AG09309 (cell line): Measurements from ENCODE around the gene KRTAP3-3.

Experiments used
- DNase-seq: peaks from one replicate; pipeline ENCODE4 v3.0.0-alpha.2; 2010; ENCODE audit warnings: low read depth
- H3K4me3 ChIP-seq: 2 replicates; pipeline ENCODE4 v1.5.1; 2011; ENCODE audit warnings: mild to moderate bottlenecking, low read depth, low read length, moderate library complexity; ENCODE audit not compliant: control insufficient read depth
- TF ChIP-seq, protein P1 (sequence below): IDR thresholded peaks from 2 replicates; pipeline ENCODE4 v1.5.1; 2011; ENCODE audit warnings: mild to moderate bottlenecking, low read depth, low read length, inconsistent platforms; ENCODE audit not compliant: insufficient read depth, control insufficient read depth; ENCODE audit errors: missing control alignments

Gene KRTAP3-3

GRCh38 chr17:40949418-40949817, 44.5 kb downstream of the KRTAP3-3 start:
- TF ChIP-seq, protein P1, sequence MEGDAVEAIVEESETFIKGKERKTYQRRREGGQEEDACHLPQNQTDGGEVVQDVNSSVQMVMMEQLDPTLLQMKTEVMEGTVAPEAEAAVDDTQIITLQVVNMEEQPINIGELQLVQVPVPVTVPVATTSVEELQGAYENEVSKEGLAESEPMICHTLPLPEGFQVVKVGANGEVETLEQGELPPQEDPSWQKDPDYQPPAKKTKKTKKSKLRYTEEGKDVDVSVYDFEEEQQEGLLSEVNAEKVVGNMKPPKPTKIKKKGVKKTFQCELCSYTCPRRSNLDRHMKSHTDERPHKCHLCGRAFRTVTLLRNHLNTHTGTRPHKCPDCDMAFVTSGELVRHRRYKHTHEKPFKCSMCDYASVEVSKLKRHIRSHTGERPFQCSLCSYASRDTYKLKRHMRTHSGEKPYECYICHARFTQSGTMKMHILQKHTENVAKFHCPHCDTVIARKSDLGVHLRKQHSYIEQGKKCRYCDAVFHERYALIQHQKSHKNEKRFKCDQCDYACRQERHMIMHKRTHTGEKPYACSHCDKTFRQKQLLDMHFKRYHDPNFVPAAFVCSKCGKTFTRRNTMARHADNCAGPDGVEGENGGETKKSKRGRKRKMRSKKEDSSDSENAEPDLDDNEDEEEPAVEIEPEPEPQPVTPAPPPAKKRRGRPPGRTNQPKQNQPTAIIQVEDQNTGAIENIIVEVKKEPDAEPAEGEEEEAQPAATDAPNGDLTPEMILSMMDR, result no peak
- no peak for DNase-seq
- H3K4me3 ChIP-seq, result no peak overlapping the region

DNA sequence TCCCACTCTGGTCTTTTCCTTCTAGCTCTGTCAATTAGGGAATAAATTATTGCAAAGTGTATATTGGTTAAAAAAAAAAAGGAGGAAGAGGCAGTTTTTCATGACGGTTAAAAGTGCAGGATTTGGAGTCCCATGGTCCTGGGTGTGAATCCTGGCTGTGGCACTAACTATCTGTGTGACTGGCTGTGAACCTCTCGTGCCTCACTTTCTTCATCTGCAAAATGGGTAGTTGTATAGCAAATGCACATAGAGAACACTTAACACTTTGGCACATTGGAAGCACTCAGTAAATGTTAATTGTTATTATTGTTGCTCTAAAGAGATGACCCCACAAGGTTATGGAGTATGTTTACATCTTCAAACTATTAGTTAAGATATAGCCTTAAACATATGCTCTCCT, 46.0 kb downstream of the KRTAP3-3 start:
- no peak for DNase-seq
- TF ChIP-seq, protein P1, result no peak
- no peak overlapping the region for H3K4me3 ChIP-seq

DNA sequence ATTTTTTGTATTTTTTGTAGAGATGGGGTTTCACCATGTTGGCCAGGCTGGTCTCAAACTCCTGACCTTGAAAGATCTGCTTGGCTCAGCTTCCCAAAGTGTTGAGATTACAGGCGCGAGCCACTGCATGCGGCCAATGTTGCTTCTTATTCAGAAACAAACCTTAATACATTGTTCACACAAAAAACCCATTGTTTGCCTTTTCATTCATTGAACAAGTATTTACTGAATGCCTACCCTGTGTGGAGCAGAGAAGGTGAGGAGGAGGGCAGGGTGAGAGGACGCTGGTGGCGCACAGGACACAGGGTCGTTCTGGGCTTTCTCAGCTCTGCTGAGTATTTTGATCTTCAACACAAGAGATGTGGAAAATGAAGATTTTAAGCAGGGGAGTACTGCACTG, 48.5 kb downstream of the KRTAP3-3 start:
- TF ChIP-seq, protein P1, result no peak
- DNase-seq, result no peak
- H3K4me3 ChIP-seq, result no peak overlapping the region

- no peak overlapping the region for H3K4me3 ChIP-seq
- no peak for DNase-seq
- TF ChIP-seq, protein P1, result no peak
Measured at GRCh38 chr17:40944531-40944930, 49.4 kb downstream of the KRTAP3-3 start.
